Vagina (tissue), 2 donors: ENCODE results near the gene NTM.

Experiments
- POLR2A ChIP-seq, 2 donors: fragments of 450-650 bp; IDR thresholded peaks; one replicate each; pipeline ENCODE4 v1.6.1; 2017; ENCODE audit warnings: antibody characterized with exemption in 2 of 2, mild to moderate bottlenecking in 2 of 2, moderate library complexity in 2 of 2
- TF ChIP-seq, protein P1 (sequence below), 3 experiments: fragments of 450-650 bp in 2 of 3; fragments of 200-600 bp in 1 of 3; sonication (generic) in 1 of 3; IDR thresholded peaks; one replicate each; pipeline ENCODE4 v1.5.1; 2017 to 2019; ENCODE audit warnings: antibody characterized with exemption in 3 of 3, mild to moderate bottlenecking in 2 of 3, moderate library complexity in 2 of 3

DNA sequence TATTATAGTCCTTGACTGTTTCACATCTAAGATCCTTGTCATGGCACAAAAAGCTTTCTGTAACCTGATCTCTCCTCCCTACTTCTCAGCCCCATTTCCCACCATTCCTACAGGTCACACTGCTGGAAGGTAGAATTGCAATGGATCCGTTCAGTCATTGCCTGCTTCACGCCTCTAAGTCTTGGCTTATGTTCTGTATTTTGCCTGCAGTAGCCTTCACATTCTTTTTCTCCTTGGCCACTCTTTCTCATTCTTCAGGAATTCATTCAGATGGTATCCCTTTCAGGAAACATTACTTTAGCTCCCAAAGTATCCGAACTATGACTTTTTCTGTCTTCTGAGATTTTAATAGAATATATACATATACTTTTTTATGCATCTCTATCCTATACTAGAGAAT lies 731.5 kb downstream of the NTM start:
- TF ChIP-seq, protein P1, sequence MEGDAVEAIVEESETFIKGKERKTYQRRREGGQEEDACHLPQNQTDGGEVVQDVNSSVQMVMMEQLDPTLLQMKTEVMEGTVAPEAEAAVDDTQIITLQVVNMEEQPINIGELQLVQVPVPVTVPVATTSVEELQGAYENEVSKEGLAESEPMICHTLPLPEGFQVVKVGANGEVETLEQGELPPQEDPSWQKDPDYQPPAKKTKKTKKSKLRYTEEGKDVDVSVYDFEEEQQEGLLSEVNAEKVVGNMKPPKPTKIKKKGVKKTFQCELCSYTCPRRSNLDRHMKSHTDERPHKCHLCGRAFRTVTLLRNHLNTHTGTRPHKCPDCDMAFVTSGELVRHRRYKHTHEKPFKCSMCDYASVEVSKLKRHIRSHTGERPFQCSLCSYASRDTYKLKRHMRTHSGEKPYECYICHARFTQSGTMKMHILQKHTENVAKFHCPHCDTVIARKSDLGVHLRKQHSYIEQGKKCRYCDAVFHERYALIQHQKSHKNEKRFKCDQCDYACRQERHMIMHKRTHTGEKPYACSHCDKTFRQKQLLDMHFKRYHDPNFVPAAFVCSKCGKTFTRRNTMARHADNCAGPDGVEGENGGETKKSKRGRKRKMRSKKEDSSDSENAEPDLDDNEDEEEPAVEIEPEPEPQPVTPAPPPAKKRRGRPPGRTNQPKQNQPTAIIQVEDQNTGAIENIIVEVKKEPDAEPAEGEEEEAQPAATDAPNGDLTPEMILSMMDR (IDR thresholded peaks at IDR 0.05) = no peak
- TF ChIP-seq POLR2A (IDR thresholded peaks at IDR 0.05) = no peak
